Measurements from ENCODE around the gene ST14.
"Not testable (repeated sequence)": the region's sequence is repeated elsewhere in the genome, so short reads cannot be mapped to it uniquely, and the experiment has no call there.

The ST14 gene

DNA sequence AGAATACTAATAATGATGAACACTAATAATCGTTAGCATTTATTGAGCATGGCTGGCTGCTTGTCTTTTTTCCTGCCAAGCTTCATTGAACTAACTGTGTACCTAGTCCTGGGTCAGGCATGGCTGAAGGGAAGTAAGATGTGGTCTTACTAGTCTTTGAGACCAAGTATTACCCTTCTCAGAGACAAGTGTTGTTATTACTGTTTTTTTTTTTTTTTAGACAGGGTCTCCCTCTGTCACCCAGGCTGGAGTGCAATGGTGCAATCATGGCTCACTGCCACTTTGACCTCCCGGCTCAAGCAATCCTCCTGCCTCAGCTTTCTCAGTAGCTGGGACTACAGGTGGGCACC, 4.6 kb downstream of the ST14 start:
- no peak for DNase-seq (ENCODE audit: low read depth)

DNA sequence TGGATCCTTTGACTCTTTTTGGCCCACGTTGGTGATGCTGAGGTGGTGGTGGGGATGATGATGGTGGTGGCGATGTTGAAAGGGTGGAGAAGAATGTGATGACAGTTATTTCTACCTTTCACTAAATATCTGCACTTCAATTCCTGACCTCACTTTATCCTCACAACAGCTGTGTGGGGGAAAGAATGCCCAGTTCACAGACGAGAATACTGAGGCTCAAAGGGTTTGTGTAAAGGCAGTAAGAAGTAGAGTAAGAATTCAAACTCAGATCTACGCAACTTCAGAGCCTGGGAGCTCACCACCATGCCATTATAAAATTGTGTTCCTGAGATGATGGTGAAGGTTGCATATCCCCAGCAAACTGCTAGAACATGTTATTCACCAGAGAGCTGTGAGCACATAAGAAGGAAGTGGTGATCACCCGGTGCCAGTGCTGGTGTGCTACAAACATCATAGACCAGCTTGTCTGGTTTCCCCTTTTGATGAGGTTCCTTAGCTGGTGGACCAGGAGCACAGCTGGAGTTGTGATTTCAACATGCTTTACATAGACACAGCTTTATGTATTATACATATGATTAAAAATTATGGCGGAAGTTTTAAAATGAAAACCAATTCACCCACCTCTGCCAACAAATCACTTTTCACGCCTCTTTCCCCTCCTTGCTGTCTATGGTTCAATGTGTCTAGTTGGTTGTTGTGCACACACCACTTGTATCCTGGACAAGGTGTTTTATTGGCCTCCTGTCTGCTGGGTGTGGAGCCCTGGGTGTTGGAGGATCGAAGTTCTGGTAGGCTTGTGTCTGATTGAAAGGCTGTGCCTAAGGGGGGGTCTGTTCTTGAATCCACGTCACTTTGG, 6.2 kb downstream of the ST14 start:
- DNase-seq (ENCODE audit: low read depth) = no peak

DNA sequence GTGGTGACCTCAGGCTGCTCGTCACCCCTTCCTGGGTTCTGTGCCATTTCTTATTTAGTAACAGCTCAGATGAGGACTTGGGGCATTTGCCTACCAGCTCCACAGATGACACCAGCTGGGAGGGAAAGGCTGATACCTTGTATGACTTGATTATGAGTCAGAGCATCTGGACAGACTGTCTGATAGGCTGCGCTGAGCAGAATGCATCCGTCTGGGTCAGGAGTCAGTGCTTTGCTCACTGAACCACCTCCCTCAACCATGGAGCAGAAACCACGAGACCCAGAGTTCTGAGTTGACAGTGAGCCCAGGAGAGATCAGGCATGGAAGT, 6.8 kb downstream of the ST14 start:
- no peak for DNase-seq (ENCODE audit: low read depth)

GRCh38 chr11:130167146-130167545, 7.6 kb downstream of the ST14 start:
- no peak for DNase-seq (ENCODE audit: low read depth)

GRCh38 chr11:130168105-130168504, 8.5 kb downstream of the ST14 start:
- DNase-seq (ENCODE audit: low read depth) = no peak

DNA sequence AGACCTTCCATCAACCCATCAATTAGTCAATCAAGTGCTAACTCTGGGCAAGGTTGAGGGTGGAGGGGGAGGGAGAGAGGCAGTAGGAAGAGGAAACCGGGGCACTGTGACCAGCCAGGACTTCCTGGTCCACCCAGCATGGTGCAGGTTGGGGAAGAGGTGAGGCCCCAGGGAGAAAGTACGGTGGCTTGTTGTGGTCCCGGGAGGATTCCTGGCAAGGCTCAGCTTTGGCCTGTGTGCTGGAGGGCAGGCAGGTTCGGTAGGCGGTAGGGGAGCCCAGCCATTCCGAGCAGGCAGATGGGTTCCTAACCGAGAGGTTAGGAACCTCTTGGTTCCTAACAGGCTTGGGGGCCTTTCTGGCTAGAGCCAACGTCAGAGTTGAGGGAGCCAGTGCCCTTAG, 10.8 kb downstream of the ST14 start:
- DNase-seq (ENCODE audit: low read depth) = no peak

DNA sequence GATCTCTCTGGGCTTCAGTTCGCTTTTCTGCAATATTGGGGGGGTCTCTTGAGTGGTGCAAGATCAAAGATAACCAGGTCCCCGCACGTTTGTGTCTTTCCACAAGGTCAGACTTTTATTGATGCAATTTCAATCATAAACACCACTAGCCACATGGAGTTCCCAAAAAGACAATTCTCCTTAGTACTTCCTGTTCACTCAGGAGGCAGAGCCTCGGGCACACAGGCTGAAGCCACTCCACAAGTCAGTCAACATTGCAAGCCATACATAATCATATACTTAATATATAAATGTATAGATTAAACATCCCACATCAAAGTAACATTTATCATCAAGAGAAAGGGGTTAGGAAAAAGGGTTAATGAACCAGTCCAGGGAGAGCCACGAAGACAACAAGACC, 12.0 kb downstream of the ST14 start:
- no peak for DNase-seq (ENCODE audit: low read depth)

DNA sequence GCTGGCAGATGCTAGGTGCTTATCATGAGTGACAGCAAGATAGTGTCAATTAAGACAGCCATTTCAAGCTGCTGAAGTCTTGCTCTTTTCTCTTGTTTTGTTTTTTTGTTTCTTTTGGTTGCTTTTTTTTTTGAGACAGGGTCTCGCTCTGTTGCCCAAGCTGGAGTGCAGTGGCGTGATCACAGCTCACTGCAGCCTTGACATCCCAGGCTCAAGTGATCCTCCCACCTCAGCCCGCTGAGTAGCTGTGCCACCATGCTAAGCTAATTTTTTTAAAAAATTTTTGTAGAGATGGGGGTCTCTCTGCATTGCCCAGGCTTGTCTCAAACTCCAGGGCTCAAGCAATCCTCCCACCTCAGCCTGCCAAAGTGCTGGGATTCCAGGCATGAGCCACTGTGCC, 12.4 kb downstream of the ST14 start:
- not testable (repeated sequence) for DNase-seq (ENCODE audit: low read depth)

DNA sequence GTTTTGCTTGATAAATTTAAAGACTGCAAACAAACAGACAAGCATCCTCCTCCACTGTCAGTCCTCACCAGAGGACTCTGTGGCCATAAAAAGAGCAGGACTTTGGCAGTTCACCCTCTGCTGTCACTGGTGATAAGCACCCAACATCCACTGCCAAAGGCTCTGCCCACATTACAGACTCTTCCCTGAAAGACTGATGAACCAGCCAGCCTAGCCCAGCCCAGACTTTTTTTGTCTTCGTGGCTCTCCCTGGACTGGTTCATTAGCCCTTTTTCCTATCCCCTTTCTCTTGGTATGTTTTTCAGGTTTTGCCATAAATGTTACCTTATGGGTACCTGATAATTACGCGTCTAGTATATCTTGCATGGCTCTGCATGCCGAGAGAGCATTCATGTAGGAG, 15.1 kb downstream of the ST14 start:
- no peak for DNase-seq (ENCODE audit: low read depth)

DNA sequence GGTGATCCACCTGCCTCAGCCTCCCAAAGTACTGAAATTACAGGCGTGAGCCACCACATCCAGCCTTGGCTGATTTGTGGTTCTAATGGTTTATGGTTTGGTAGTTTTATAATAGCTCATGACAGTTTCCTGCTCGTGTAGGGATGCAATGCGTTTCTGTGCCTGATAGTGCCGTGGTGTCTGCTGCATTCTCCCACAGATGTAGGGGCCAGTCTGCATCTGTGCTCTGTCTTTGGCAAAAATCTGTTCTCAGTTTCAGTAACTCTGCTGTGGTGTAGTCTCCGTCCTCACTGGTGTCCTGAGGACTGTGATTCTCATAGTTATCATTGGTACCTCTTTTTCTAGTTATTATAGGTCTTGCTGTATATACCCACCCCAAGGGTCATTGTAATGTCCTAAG, 16.3 kb downstream of the ST14 start:
- DNase-seq (ENCODE audit: low read depth) = no peak

DNA sequence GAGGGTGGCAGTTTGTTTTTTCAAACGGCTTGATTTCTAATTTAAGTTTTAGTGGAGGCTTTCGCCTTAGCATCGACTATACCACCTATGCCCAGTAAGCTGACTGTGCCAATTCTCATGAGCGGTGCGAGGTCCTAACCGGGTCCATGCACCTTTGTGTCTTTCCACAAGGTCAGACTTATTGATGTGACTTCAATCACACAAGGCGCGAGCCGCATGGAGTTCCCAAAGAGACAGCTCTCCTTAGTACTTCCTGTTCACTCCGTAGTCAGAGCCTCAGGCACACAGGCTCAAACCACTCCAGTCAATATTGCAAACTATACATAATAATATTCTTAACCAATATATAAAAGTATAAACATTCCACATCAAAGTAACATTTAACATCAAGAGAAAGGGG, 18.2 kb downstream of the ST14 start:
- DNase-seq (ENCODE audit: low read depth) = no peak

DNA sequence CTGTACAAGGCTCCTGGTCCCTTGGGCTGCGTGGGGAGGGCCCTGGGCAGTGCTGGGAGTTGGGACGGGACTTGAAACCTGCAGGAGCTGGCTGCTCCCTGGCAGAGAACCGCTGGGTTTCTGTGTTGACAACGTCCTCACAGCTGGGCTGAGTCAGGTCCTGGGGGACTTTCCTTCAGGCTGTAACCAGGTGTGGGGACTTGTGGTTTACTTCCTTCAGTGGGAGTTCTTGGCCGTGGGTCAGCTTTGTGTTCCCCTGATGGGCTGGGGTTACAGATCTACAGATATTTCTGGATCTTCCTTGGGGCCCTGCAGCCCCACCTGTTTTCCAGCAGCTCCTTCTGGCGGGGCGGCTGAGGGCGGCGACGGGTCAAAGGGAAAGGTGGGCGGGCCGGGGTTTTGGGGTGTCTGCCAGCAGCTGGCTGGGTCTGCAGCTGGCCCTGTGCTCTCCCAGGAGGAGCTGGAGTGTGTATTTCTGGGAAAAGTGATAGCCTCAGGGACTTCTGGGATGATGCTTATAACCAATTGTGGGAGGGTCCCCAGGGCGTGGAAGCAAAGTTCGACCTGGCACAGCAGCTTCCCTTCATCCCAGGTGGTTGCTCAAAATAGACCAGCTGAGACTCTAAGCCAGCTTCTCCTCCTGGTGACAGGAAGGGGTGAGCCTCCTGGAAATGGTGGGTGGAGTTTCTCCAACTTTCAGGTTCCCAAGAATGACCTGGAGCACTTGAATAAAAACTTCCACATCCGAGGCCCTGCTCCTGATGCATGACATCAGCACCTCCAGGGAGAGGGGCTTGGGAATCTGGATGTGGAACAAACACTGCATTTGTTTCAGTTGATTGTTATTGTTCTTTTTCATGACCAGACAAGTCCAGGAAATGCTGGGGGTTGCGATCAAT, 19.1 kb downstream of the ST14 start:
- DNase-seq (ENCODE audit: low read depth) = no peak

DNA sequence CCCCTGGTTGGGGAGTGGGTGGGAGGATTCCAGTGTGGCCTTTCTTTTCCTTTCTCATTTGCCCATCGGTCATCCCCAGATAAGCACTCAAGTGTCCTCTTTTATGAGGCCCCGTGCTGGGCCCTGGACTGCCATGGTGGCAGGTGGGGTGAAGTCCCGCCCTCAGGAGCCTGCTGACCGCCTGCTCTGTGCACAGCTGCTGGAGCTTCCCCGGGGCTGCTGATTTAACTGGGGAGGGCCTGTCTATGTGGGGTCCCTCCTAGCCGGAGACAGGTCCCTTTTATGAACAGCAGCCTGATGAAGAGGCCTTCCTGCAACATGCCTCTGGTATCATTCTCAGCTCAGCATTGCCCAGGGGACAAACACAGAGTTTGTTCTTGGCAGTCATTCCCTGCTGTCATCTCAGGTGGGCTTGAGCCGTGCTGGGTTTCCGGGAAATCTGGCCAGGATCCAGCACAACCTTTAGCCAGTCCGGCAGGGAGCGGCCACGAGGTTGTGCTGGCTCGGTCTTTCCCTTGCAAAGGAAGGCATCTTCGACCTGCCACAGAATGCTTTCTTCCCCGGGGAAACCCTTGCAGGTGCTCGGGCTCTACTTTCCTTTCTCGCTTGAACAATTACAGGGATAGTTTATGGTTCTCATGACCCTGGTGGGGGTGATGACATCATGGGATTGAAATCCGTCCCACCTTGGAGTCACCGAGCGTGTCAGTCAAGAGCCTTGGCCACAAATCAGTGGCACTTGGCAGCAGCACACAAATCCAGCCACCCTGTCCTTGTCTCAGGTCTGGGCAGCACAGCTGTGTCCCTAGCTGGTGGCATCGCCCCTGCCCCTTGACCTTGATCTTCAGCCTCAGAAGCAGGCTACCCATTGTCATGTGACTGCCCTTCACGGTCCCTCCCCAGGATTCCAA, 20.1 kb downstream of the ST14 start:
- no peak for DNase-seq (ENCODE audit: low read depth)

GRCh38 chr11:130180491-130180890, 20.9 kb downstream of the ST14 start:
- no peak for DNase-seq (ENCODE audit: low read depth)

- no peak for DNase-seq (ENCODE audit: low read depth)
These were observed 21.3 kb downstream of the ST14 start for GRCh38 chr11:130180896-130181294.

DNA sequence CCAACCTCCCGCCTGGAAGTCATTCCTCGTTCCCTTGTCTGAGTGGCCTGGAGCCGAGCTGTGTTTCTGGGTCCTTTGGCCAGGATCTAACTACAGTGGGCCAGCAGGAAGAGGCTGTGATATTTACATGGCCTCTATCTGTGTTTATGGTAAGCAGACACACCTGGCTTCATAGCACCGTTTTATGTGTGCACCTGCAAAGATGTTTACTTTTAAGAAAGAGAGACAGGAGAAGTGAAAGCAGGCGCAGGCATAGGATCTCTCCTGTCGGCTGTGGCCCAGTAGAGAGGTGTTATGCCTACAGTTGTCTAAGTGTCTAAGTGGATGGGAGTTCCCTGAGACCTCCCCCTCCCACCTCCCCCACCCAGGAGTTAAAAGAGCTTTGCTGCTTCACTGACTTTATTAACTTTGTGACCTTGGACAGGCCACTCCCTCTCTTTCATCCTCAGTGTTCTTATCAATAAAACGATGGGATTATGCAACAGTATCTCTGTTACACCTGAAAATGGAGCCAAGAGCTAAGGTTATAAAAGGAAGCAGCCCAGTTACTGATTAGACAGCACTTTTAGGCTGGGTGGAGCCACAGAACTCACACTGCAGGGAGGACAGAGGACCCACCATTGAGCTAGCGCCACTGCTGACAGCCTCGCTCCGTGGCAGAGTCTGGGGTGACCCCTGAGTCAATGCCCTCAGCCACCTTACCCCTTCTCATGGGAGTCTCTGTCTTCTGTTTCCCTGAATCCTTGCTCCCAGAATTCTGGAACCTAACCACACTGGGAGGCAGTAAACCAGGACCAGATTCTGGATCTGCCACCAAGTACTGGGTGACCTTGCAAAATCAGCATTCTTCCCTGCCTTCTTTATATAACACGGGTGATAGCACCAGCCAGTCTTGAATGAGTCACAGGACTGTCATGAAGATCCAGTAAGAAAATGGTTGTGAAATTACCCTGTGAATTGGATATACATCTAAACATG, 22.0 kb downstream of the ST14 start:
- DNase-seq (ENCODE audit: low read depth) = no peak

GRCh38 chr11:130183878-130184610, 24.5 kb downstream of the ST14 start:
- DNase-seq (ENCODE audit: low read depth) = no peak

DNA sequence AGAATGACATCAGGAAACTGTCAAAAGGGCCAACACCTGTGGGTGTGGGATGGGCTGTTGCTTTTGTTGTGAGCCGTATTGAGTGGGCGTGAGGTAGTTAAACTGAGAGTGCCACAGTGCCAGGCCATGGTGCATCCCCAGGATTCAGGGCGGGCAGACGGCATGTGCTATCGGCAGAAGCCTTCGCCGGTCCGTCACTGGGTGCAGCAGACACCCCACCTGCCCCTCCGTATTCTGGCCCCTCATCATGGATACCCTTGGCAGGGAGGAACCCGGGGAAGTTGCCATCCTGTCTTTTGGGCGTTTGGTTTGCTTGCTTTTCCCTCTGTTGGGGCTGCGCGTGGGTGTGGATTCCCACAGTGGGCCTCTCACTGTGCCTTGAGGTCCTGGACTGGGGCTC, 27.5 kb downstream of the ST14 start:
- no peak for DNase-seq (ENCODE audit: low read depth)

- no peak for DNase-seq (ENCODE audit: low read depth)
These were observed 28.5 kb downstream of the ST14 start for GRCh38 chr11:130188047-130188446.

- DNase-seq (ENCODE audit: low read depth) = no peak
These were observed 29.2 kb downstream of the ST14 start for GRCh38 chr11:130188585-130189347.

Measured in activated gamma-delta T cell treated with anti-CD3 and anti-CD28 coated beads, Interleukin-2, amount 50 U/mL, for 16 hours (primary cell).